Measurements from ENCODE around the gene GAS7.

- no peak for TF ChIP-seq RXRA (CRISPR knock-in tag; IDR thresholded peaks at IDR 0.05)
- no peak for TF ChIP-seq CTCF (CRISPR knock-in tag; IDR thresholded peaks at IDR 0.05)
- no peak for TF ChIP-seq NFE2L2 (IDR thresholded peaks at IDR 0.05; ENCODE audit: low read length)
- TF ChIP-seq PHF8 (CRISPR knock-in tag; IDR thresholded peaks at IDR 0.05) = no peak
- TF ChIP-seq CHD2 (IDR thresholded peaks at IDR 0.05; ENCODE audit: low read depth, low read length) = no peak
- TF ChIP-seq TGIF2 (CRISPR knock-in tag; IDR thresholded peaks at IDR 0.05) = no peak
- no peak for TF ChIP-seq ZMAT3 (CRISPR knock-in tag; conservative IDR thresholded peaks at IDR 0.05)
Measured at GRCh38 chr17:10120109-10120485, 78.3 kb downstream of the GAS7 start.
